Astrocyte of the cerebellum (primary cell): Measurements from ENCODE around the gene MLPH.

Experiments
- DNase-seq: peaks from one replicate; pipeline ENCODE4 v3.0.0-alpha.2; 2011; ENCODE audit warnings: low read depth
- H3K4me3 ChIP-seq: 2 replicates; pipeline ENCODE4 v1.5.1; 2011; ENCODE audit warnings: mild to moderate bottlenecking, low read depth, low read length, moderate library complexity
- in situ Hi-C: cut with HindIII; loops from 2 replicates; pipeline ENCODE4 v1.10.0; 2017; ENCODE audit warnings: low sequenced_read_pairs
- TF ChIP-seq, protein P1 (sequence below): IDR thresholded peaks from 2 replicates; pipeline ENCODE4 v1.5.1; 2012; ENCODE audit warnings: low read length, low read depth, moderate library complexity, mild to moderate bottlenecking; ENCODE audit errors: missing control alignments

Gene MLPH

DNA sequence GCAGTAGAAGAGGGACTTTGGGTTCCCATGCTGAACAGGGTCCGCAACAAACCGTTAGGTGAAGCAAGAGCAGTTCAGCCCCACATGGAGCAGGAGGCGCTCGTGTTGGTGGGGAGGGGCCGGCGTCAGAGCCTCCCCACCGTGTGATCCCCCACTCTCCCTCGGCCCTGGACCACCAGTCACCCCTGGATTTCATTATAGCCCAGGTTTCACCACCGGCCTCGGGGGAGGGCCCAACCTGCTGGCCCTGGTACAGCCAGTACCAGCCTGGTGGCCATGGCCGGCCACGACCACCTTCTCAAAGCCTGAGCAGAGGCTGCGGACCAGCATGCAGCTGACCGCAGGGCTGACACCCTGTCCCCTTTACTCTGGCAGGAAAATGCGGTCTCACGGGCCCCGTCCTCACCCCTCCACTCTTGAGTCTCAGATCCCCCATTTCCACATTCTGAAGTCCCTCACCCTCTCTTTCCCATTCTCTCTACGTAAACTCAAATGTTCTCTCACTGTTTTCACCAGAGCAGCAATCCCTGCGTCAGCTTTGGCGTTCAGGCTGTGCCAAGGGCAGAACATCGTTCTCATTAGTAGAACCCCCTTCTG lies 8.6 kb downstream of the MLPH start:
- in situ Hi-C loops: no loop called here
- no peak overlapping the region for H3K4me3 ChIP-seq
- DNase-seq: no peak
- TF ChIP-seq, protein P1, sequence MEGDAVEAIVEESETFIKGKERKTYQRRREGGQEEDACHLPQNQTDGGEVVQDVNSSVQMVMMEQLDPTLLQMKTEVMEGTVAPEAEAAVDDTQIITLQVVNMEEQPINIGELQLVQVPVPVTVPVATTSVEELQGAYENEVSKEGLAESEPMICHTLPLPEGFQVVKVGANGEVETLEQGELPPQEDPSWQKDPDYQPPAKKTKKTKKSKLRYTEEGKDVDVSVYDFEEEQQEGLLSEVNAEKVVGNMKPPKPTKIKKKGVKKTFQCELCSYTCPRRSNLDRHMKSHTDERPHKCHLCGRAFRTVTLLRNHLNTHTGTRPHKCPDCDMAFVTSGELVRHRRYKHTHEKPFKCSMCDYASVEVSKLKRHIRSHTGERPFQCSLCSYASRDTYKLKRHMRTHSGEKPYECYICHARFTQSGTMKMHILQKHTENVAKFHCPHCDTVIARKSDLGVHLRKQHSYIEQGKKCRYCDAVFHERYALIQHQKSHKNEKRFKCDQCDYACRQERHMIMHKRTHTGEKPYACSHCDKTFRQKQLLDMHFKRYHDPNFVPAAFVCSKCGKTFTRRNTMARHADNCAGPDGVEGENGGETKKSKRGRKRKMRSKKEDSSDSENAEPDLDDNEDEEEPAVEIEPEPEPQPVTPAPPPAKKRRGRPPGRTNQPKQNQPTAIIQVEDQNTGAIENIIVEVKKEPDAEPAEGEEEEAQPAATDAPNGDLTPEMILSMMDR: no peak

DNA sequence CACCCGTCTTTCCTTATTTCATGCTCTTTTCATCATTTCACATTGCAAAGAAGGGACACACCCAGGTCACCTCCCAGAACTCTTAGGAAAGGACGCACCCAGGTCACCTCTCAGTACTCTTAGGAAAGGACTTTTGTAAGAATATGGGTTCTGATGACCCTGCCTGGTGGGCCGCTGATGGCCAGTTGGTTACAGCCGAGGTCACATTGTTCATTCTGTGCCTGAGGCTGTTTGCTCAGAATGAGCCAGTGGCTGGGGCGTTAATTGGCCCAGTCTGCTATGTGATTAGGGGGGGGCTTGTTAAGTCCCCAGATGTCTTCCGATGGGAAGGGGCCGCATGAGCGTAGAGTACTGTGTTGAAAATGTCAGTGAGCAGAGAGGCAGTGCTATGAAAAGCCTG lies 9.4 kb downstream of the MLPH start:
- H3K4me3 ChIP-seq: no peak overlapping the region
- in situ Hi-C loops: no loop called here
- TF ChIP-seq, protein P1: no peak
- DNase-seq: no peak

DNA sequence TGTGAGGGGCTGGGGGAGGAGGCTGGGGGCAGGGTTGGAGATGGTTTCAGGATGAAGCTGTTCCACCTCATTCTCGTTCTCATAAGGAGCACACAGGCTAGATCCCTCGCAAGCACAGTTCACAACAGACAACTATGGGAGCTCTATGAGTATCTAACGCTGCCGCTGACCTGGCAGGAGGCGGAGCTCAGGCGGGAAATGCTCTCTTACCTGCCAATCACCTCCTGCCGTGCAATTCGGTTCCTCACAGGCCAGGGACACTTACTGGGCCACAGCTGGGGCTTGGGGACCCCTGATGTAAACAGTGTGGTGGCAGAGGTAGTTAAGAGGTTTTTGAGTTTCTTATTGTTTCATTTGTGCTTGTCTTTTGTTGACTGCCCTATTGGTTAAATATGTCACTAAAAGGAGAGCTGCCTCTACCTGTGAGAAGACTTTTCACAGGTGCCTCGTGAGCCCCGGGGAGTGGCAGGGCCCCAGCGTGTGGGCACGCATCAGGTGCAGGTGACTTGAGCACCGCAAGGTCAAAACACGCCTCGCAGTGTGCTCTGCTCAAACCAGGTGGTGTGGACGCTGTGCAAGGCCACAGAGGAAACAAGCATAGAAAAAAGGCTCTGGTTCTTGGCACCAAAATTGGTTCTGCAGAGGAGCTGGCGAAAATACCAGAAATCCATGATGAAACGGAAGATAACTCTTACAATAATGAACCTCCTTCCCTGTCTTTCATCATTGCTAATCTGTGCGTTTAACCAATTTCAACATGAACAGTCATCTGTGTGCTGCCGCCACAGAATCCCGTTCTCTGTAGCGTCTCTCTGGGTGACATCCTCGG lies 10.2 kb downstream of the MLPH start:
- H3K4me3 ChIP-seq: no peak overlapping the region
- TF ChIP-seq, protein P1: no peak
- in situ Hi-C loops: no loop called here
- no peak for DNase-seq

- H3K4me3 ChIP-seq: no peak overlapping the region
- DNase-seq: no peak
- TF ChIP-seq, protein P1: no peak
Measured at GRCh38 chr2:237497838-237498186, 10.8 kb downstream of the MLPH start.

GRCh38 chr2:237498341-237498740 lies 11.3 kb downstream of the MLPH start:
- TF ChIP-seq, protein P1: no peak
- no peak overlapping the region for H3K4me3 ChIP-seq
- in situ Hi-C loops: no loop called here
- no peak for DNase-seq

More at GRCh38 chr2:237497838-237498186, 10.8 kb downstream of the MLPH start:
- in situ Hi-C loops: no loop called here

DNA sequence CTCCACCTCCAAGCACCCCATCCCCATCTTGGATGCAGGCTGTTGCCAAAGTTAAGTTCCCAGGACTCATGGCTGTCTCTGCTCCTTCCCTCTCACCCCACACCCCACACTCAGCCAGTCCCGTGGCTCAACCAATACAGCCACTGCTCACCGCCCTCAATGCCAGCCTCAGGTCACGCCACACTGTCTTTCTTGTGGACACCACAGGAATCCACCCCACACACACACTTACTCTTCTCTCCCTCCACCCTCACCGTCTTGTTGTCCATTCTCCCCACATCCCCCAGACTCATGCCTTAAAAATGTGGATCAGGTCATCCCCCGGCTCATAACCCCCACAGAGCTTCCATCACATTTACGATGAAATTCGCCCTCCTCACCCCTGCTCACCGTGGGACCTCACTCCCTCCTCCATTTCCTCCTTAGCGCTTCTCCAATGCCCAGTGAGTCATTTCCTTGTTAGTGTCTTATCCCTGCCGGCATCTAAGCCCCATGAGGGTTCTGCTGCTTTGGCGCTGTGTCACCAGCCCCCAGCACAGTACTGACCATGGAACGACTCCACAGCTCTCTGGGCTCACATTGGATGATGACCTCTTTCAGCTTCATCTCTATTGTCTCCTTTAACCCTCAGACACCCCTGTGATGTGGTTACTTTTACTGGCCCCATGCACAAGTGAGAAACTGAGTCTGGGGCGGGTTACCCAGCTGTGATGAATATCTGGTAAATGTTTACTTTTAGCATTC lies 13.8 kb downstream of the MLPH start:
- peak; percentile 99 for DNase-seq
- in situ Hi-C loops: no loop called here
- H3K4me3 ChIP-seq: no peak overlapping the region
- TF ChIP-seq, protein P1: no peak
